Vagina (tissue), 2 donors: ENCODE results near the gene EPB41L2. TPM values are rescaled to one million over a fixed set of nuclear protein-coding genes. Genes with fewer than 3 reads are reported as not detected.

Experiments
- DNase-seq, 2 donors: peaks; one replicate each; pipeline ENCODE4 v3.0.0-alpha.2; 2017; ENCODE audit errors: extremely low spot score in 2 of 2
- H3K27ac ChIP-seq: fragments of 200-600 bp; sonication (generic); one replicate; pipeline ENCODE4 v1.5.1; 2019
- H3K27me3 ChIP-seq: fragments of 200-600 bp; sonication (generic); one replicate; pipeline ENCODE4 v1.5.1; 2019
- H3K36me3 ChIP-seq, 2 donors: fragments of 200-600 bp; sonication (generic); one replicate each; pipeline ENCODE4 v1.5.1; 2017 to 2019
- H3K4me1 ChIP-seq: fragments of 200-600 bp; sonication (generic); one replicate; pipeline ENCODE4 v1.5.1; 2019
- H3K4me3 ChIP-seq, 2 donors: fragments of 200-600 bp; sonication (generic); 1 replicate in 1 of 2; 2 replicates in 1 of 2; pipeline ENCODE4 v1.5.1; 2016 to 2019
- H3K9me3 ChIP-seq: fragments of 200-600 bp; sonication (generic); one replicate; pipeline ENCODE4 v1.5.1; 2019
- POLR2A ChIP-seq, 2 donors: fragments of 450-650 bp; IDR thresholded peaks; one replicate each; pipeline ENCODE4 v1.6.1; 2017; ENCODE audit warnings: antibody characterized with exemption in 2 of 2, mild to moderate bottlenecking in 2 of 2, moderate library complexity in 2 of 2
- POLR2AphosphoS5 ChIP-seq, 2 donors: sonication (generic); formaldehyde crosslinking; IDR thresholded peaks; one replicate each; pipeline ENCODE4 v1.9.0; 2017; ENCODE audit warnings: antibody characterized with exemption in 2 of 2, mild to moderate bottlenecking in 2 of 2, low read depth in 1 of 2; ENCODE audit not compliant: insufficient read depth in 1 of 2
- intact Hi-C: fragments of 100-400 bp; cut with DNase I; formaldehyde crosslinking; loops from one replicate; pipeline ENCODE4 v1.15.1; 2023
- total RNA-seq: library from RNA; depleted of rRNA; stranded (reverse); fragments of >200 nt; gene quantifications from one replicate; pipeline ENCODE4 v1.2.3, GENCODE V29; 2016
- TF ChIP-seq, protein P1 (sequence below), 3 experiments: fragments of 450-650 bp in 2 of 3; fragments of 200-600 bp in 1 of 3; sonication (generic) in 1 of 3; IDR thresholded peaks; one replicate each; pipeline ENCODE4 v1.5.1; 2017 to 2019; ENCODE audit warnings: antibody characterized with exemption in 3 of 3, mild to moderate bottlenecking in 2 of 3, moderate library complexity in 2 of 3

Gene EPB41L2
- total RNA-seq, 1 donor from 2014 or later, result 96.7 TPM

DNA sequence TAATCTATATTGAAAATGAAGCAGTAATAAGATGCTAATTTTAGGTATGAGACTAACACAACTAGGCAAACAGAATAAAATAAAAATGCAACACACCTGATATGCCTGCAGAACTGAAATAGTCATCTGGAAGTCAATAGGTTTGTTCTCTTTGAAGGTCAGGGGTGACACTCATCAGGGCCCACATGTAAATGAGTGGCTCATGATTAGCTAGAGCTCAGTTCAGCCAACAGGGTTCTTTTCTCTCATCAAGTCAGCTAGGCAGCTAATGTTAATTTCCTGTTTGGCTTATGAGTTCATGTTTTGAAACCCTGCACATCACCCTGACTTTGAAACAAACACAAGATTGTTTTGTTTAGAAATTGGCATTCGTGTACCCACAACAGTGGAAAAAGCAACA lies 212.0 kb downstream of the EPB41L2 start:
- Histone ChIP-seq H3K4me3 (no peak overlapping the region), H3K27ac (no peak overlapping the region), H3K4me1 (no peaks in the 10 kb centered on the region), H3K36me3 (no peaks in the 10 kb centered on the region), H3K9me3 (no peaks in the 10 kb centered on the region), H3K27me3 (no peaks in the 10 kb centered on the region)
- no peak for TF ChIP-seq POLR2A (IDR thresholded peaks at IDR 0.05)
- TF ChIP-seq POLR2AphosphoS5 (IDR thresholded peaks at IDR 0.05; ENCODE audit: insufficient read depth in 1 of 2, low read depth in 1 of 2), result no peak
- TF ChIP-seq, protein P1, sequence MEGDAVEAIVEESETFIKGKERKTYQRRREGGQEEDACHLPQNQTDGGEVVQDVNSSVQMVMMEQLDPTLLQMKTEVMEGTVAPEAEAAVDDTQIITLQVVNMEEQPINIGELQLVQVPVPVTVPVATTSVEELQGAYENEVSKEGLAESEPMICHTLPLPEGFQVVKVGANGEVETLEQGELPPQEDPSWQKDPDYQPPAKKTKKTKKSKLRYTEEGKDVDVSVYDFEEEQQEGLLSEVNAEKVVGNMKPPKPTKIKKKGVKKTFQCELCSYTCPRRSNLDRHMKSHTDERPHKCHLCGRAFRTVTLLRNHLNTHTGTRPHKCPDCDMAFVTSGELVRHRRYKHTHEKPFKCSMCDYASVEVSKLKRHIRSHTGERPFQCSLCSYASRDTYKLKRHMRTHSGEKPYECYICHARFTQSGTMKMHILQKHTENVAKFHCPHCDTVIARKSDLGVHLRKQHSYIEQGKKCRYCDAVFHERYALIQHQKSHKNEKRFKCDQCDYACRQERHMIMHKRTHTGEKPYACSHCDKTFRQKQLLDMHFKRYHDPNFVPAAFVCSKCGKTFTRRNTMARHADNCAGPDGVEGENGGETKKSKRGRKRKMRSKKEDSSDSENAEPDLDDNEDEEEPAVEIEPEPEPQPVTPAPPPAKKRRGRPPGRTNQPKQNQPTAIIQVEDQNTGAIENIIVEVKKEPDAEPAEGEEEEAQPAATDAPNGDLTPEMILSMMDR (IDR thresholded peaks at IDR 0.05), result no peak
- DNase-seq, result no peak
- intact Hi-C loops, result no loop called here

DNA sequence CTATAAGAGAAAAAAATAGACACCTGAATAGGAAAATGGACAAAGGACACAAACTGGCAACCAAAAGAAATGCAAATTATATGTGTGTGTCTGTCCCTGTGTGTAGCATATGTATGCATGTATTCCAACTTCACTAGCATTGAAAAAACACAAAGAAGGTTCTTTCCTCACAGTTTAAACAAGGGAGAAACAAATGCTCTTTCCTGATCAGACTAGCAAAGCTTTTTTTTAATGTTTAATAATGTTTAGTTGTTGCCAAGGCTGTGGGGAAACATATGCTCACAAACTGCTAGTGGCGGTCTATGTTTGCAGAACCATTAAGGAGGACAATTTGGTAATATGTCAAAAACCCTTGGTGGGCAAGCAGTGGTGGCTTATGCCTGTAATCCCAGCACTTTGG lies 213.5 kb downstream of the EPB41L2 start:
- H3K27me3 ChIP-seq, result no peaks in the 10 kb centered on the region
- no peak for TF ChIP-seq POLR2A (IDR thresholded peaks at IDR 0.05)
- TF ChIP-seq, protein P1 (IDR thresholded peaks at IDR 0.05), result no peak
- TF ChIP-seq POLR2AphosphoS5 (IDR thresholded peaks at IDR 0.05; ENCODE audit: insufficient read depth in 1 of 2, low read depth in 1 of 2), result no peak
- H3K27ac ChIP-seq, result no peak overlapping the region
- H3K9me3 ChIP-seq, result no peaks in the 10 kb centered on the region
- intact Hi-C loops, result no loop called here
- no peaks in the 10 kb centered on the region for H3K4me1 ChIP-seq
- no peak overlapping the region for H3K4me3 ChIP-seq
- no peaks in the 10 kb centered on the region for H3K36me3 ChIP-seq
- DNase-seq, result no peak

DNA sequence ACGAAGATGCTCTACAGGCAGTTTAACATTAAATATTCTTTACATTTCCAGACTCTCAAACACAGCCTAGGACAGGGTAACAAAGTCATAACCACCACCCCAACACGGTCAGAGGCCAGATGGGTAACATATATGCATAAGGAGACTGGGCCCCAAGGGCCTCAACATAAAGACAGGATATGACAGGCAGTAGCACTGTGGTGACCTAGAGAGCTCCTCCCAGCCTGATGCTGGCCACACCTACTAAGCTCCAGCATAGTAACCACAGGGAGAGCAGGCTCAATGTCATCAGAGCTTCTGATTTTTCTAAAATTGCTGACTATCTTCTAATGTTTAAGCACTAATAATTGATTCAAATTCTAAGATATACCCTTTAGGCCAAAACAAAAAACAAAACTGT lies 214.1 kb downstream of the EPB41L2 start:
- H3K4me1 ChIP-seq, result no peaks in the 10 kb centered on the region
- no peaks in the 10 kb centered on the region for H3K27me3 ChIP-seq
- TF ChIP-seq POLR2A (IDR thresholded peaks at IDR 0.05) (no peak), POLR2AphosphoS5 (IDR thresholded peaks at IDR 0.05; ENCODE audit: insufficient read depth in 1 of 2, low read depth in 1 of 2) (no peak)
- TF ChIP-seq, protein P1 (IDR thresholded peaks at IDR 0.05), result no peak
- H3K9me3 ChIP-seq, result no peaks in the 10 kb centered on the region
- DNase-seq, result no peak
- H3K4me3 ChIP-seq, result no peak overlapping the region
- intact Hi-C loops, result no loop called here
- H3K27ac ChIP-seq, result no peak overlapping the region
- H3K36me3 ChIP-seq, result no peaks in the 10 kb centered on the region

DNA sequence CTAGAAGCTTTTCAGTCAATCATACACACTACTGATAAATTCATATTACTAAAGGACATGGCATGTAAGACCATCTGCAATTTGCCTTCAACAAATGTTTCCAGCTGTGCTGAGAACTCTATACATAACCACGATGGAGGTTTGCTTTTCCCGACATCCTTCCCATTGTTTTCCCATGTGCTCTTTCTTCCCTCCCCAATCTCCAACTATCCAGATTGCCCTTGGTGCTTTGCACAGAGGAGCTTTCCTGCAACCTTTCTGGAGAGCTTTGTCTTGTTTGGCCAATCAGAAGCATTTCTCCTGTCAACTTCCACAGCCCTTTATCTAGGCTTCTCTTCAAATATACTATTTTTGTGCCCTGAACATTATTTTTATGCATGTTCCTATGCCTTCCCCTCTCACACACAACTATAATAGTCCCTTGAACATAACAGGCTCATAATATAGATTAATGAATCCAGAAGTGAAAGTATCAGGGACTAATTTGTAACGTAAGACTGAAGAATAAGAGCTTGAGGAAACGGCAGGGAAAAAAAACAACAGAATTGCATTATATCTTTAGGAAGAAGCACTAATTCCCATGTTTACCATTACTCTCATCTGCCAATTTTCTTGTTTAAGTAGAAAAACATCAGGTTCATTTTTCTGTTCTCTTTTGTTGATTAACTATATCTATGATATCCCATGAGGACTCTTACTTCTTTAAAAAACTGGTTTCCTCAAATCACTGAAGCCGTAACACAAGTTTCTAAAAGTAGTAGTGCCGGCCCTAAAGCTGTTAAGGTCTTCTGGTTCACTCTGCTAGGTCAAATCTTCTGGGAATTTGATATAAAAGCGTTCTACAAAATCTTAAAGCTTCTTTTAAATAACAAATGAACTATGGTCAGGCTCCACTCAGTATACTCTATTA lies 215.8 kb downstream of the EPB41L2 start:
- DNase-seq, result no peak
- TF ChIP-seq, protein P1 (IDR thresholded peaks at IDR 0.05), result no peak
- TF ChIP-seq POLR2AphosphoS5 (IDR thresholded peaks at IDR 0.05; ENCODE audit: insufficient read depth in 1 of 2, low read depth in 1 of 2), result no peak
- no peak for TF ChIP-seq POLR2A (IDR thresholded peaks at IDR 0.05)
- no peak overlapping the region for H3K4me3 ChIP-seq
- no peaks in the 10 kb centered on the region for H3K9me3 ChIP-seq
- H3K27ac ChIP-seq, result no peak overlapping the region
- H3K4me1 ChIP-seq, result no peaks in the 10 kb centered on the region
- intact Hi-C loops, result no loop called here
- no peaks in the 10 kb centered on the region for H3K27me3 ChIP-seq
- no peaks in the 10 kb centered on the region for H3K36me3 ChIP-seq

DNA sequence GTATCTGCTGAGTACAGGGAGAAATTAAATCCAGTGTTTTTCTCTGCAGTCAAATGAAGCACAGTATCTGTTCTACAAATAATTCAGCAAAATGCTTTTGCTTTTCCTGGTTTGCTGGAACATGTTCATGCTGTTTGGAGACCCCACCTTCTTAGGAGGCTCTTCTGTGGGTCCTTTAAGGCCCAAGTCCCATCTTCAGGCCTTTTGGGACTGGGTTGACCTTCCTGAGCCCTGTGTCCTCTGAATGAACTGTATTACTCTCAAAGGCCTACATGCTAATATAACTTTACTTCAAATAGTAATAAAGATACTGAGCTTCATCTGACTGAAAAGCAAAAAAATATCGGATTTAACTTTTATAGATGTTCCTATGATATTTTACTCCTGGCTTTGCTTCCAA lies 216.5 kb downstream of the EPB41L2 start:
- DNase-seq, result no peak
- Histone ChIP-seq H3K4me3 (no peak overlapping the region), H3K4me1 (no peaks in the 10 kb centered on the region), H3K27ac (no peak overlapping the region), H3K27me3 (no peaks in the 10 kb centered on the region), H3K36me3 (no peaks in the 10 kb centered on the region), H3K9me3 (no peaks in the 10 kb centered on the region)
- intact Hi-C loops, result no loop called here
- TF ChIP-seq, protein P1 (IDR thresholded peaks at IDR 0.05), result no peak
- no peak for TF ChIP-seq POLR2AphosphoS5 (IDR thresholded peaks at IDR 0.05; ENCODE audit: insufficient read depth in 1 of 2, low read depth in 1 of 2)
- TF ChIP-seq POLR2A (IDR thresholded peaks at IDR 0.05), result no peak
